SW480 (cell line): ENCODE data around the gene IPO13.
A peak's percentile ranks its signal among the peaks of the same experiment; 100 is the strongest.

Experiments used
- DNase-seq: peaks from one replicate; pipeline ENCODE4 v3.0.0-alpha.2; 2016; ENCODE audit warnings: low spot score

IPO13 gene

GRCh38 chr1:43987159-43987902 is 40.6 kb downstream of the IPO13 start:
- no peak for DNase-seq

- DNase-seq, result no peak
Observed at GRCh38 chr1:43990271-43991199, 43.8 kb downstream of the IPO13 start.

GRCh38 chr1:43991200-43991475 is 44.4 kb downstream of the IPO13 start:
- no peak for DNase-seq

- DNase-seq, result peak; percentile 87
Observed at GRCh38 chr1:43991476-43992231, 44.9 kb downstream of the IPO13 start, which contains the start of gene CCDC24. CCDC24 (plus strand) TSS chr1:43991599; CDS start chr1:43991879, 280 bp downstream.

- no peak for DNase-seq
Observed at GRCh38 chr1:43992232-43992995, 45.7 kb downstream of the IPO13 start.

- no peak for DNase-seq
Observed at GRCh38 chr1:43993206-43993914, 46.6 kb downstream of the IPO13 start.

- no peak for DNase-seq
Observed at GRCh38 chr1:43994071-43994470, 47.3 kb downstream of the IPO13 start.

- peak; percentile 50 for DNase-seq
Observed at GRCh38 chr1:43994794-43995790, 48.3 kb downstream of the IPO13 start.

- DNase-seq, result no peak
Observed at GRCh38 chr1:43995984-43996732, 49.4 kb downstream of the IPO13 start.

- no peak for DNase-seq
Observed at GRCh38 chr1:43996733-43997115, 50.0 kb downstream of the IPO13 start.

- DNase-seq, result peak; percentile 88
Observed at GRCh38 chr1:43997295-43997999, 50.7 kb downstream of the IPO13 start.

- DNase-seq, result no peak
Observed at GRCh38 chr1:43998000-43998378, 51.2 kb downstream of the IPO13 start.

- DNase-seq, result no peak
Observed at GRCh38 chr1:43999455-43999854, 52.7 kb downstream of the IPO13 start.

GRCh38 chr1:44000122-44000665 is 53.4 kb downstream of the IPO13 start:
- no peak for DNase-seq

GRCh38 chr1:44002165-44002564 is 55.4 kb downstream of the IPO13 start:
- no peak for DNase-seq

- no peak for DNase-seq
Observed at GRCh38 chr1:44002606-44003157, 55.9 kb downstream of the IPO13 start.

GRCh38 chr1:44008259-44008658 is 61.5 kb downstream of the IPO13 start:
- DNase-seq, result no peak

GRCh38 chr1:44010935-44011471 is 64.3 kb downstream of the IPO13 start:
- no peak for DNase-seq
